H1 (cell line): Measurements from ENCODE around the gene CTF1. TPM values are rescaled to one million over a fixed set of nuclear protein-coding genes. Genes with fewer than 3 reads are reported as not detected.

Experiments used
- CTCF ChIA-PET: fragments of 300-600 bp; sonication (Branson Sonifier 250); formaldehyde crosslinking; loops from one replicate; lab custom pipeline; 2021; ENCODE audit not compliant: partially characterized antibody; lab: Charles Lee
- POLR2A ChIA-PET: fragments of 300-600 bp; sonication (Branson Sonifier 250); formaldehyde crosslinking; loops from one replicate; lab custom pipeline; 2021; ENCODE audit warnings: inconsistent platforms; ENCODE audit not compliant: partially characterized antibody; lab: Charles Lee
- DNase-seq, 2 experiments: peaks; one replicate each; pipeline versions ENCODE4 v3.0.0 to v3.0.0-alpha.2; 2010 to 2022; ENCODE audit warnings: low spot score in 2 of 2, low read depth in 1 of 2, mixed read lengths in 1 of 2
- FAIRE-seq: peaks from 2 replicates; lab custom pipeline; 2011; peaks lifted over from hg19 to GRCh38; lab: Jason Lieb, UNC
- H2AFZ ChIP-seq: 2 replicates; pipeline ENCODE4 v1.8.1; 2012; ENCODE audit warnings: low read length, inconsistent platforms
- H2AK5ac ChIP-seq: 2 replicates; pipeline ENCODE4 v1.6.1; 2013; ENCODE audit warnings: low read depth, low read length
- H2BK120ac ChIP-seq: replicated peaks from 2 replicates; pipeline ENCODE3; 2013; ENCODE audit warnings: low read depth, low read length, inconsistent platforms
- H2BK12ac ChIP-seq: 2 replicates; pipeline ENCODE4 v1.6.1; 2013; ENCODE audit warnings: low read depth, low read length
- H2BK15ac ChIP-seq: 2 replicates; pipeline ENCODE4 v1.6.1; 2013; ENCODE audit warnings: low read length
- H2BK20ac ChIP-seq: 2 replicates; pipeline ENCODE4 v1.6.1; 2013; ENCODE audit warnings: low read length
- H2BK5ac ChIP-seq: 2 replicates; pipeline ENCODE4 v1.6.1; 2013; ENCODE audit warnings: low read depth, low read length
- H3K14ac ChIP-seq: 2 replicates; pipeline ENCODE4 v1.6.1; 2013; ENCODE audit warnings: inconsistent platforms; ENCODE audit not compliant: insufficient read length
- H3K18ac ChIP-seq: 2 replicates; pipeline ENCODE4 v1.6.1; 2013; ENCODE audit warnings: low read length; ENCODE audit errors: extremely low read depth
- H3K23ac ChIP-seq: 2 replicates; pipeline ENCODE4 v1.6.1; 2013; ENCODE audit warnings: inconsistent platforms; ENCODE audit not compliant: insufficient read length
- H3K23me2 ChIP-seq: 2 replicates; pipeline ENCODE4 v1.6.1; 2013; ENCODE audit warnings: low read depth, low read length
- H3K27ac ChIP-seq: 2 replicates; pipeline ENCODE4 v1.6.1; 2011; ENCODE audit warnings: low read depth, low read length, inconsistent platforms
- H3K27me3 ChIP-seq, 4 experiments: replicated peaks in 1 of 4; 1 replicate in 1 of 4; 2 replicates in 3 of 4; pipeline versions ENCODE4 v1.6.1 to v1.8.1; 2011 to 2013; ENCODE audit warnings: low read length in 3 of 4, mild to moderate bottlenecking in 3 of 4, inconsistent platforms in 2 of 4, mixed read lengths in 2 of 4, moderate library complexity in 1 of 4; ENCODE audit not compliant: control insufficient read depth in 3 of 4, insufficient read depth in 3 of 4; ENCODE audit errors: extremely low read depth in 1 of 4
- H3K36me3 ChIP-seq, 4 experiments: 2 replicates each; pipeline versions ENCODE4 v1.6.1 to v1.8.1; 2011 to 2013; ENCODE audit warnings: mild to moderate bottlenecking in 4 of 4, low read length in 3 of 4, moderate library complexity in 2 of 4, control low read depth in 1 of 4, inconsistent platforms in 1 of 4; ENCODE audit not compliant: insufficient read depth in 4 of 4, control insufficient read depth in 2 of 4
- H3K4ac ChIP-seq: replicated peaks from 2 replicates; pipeline ENCODE3; 2013; ENCODE audit warnings: low read length, low read depth, mixed read lengths, inconsistent platforms; ENCODE audit not compliant: insufficient read length
- H3K4me1 ChIP-seq, 4 experiments: replicated peaks in 1 of 4; 1 replicate in 1 of 4; 2 replicates in 3 of 4; pipeline versions ENCODE4 v1.6.1 to v1.8.1; 2011 to 2013; ENCODE audit warnings: low read length in 3 of 4, inconsistent platforms in 2 of 4, mixed read lengths in 1 of 4; ENCODE audit not compliant: insufficient read depth in 4 of 4, control insufficient read depth in 3 of 4
- H3K4me2 ChIP-seq, 2 experiments: 2 replicates each; pipeline versions ENCODE4 v1.6.1 to v1.8.1; 2011 to 2013; ENCODE audit warnings: low read depth in 2 of 2, low read length in 2 of 2, control low read depth in 1 of 2, inconsistent platforms in 1 of 2, mild to moderate bottlenecking in 1 of 2; ENCODE audit not compliant: insufficient read depth in 1 of 2
- H3K4me3 ChIP-seq, 4 experiments: fragments of 200-600, 300-600 bp in 1 of 4; sonication (generic), shearing (Covaris generic), sonication (Bioruptor Twin) in 1 of 4; 2 replicates each; pipeline versions ENCODE4 v1.5.1 to v1.8.1; 2011 to 2016; ENCODE audit warnings: low read length in 4 of 4, low read depth in 3 of 4, control low read depth in 2 of 4, inconsistent platforms in 2 of 4, mild to moderate bottlenecking in 2 of 4, mixed read lengths in 1 of 4, moderate library complexity in 1 of 4; ENCODE audit not compliant: insufficient read depth in 2 of 4; ENCODE audit errors: extremely low read depth in 1 of 4
- H3K56ac ChIP-seq: replicated peaks from 2 replicates; pipeline ENCODE3; 2013; ENCODE audit warnings: low read depth, mild to moderate bottlenecking, mixed read lengths, low read length, inconsistent platforms; ENCODE audit not compliant: insufficient read length
- H3K79me1 ChIP-seq: 2 replicates; pipeline ENCODE4 v1.6.1; 2013; ENCODE audit warnings: low read depth, low read length, control low read depth
- H3K79me2 ChIP-seq, 2 experiments: 2 replicates each; pipeline versions ENCODE4 v1.6.1 to v1.8.1; 2012 to 2013; ENCODE audit warnings: low read length in 2 of 2, mild to moderate bottlenecking in 2 of 2, inconsistent platforms in 1 of 2; ENCODE audit not compliant: insufficient read depth in 2 of 2, control insufficient read depth in 1 of 2
- H3K9ac ChIP-seq, 4 experiments: replicated peaks in 1 of 4; 1 replicate in 1 of 4; 2 replicates in 3 of 4; pipeline versions ENCODE4 v1.6.1 to v1.8.1; 2011 to 2013; ENCODE audit warnings: low read depth in 3 of 4, low read length in 3 of 4, control low read depth in 2 of 4, mild to moderate bottlenecking in 2 of 4, moderate library complexity in 2 of 4, inconsistent platforms in 1 of 4; ENCODE audit errors: extremely low read depth in 1 of 4
- H3K9me3 ChIP-seq, 2 experiments: 2 replicates each; pipeline versions ENCODE4 v1.6.1 to v1.8.1; 2012 to 2013; ENCODE audit warnings: mild to moderate bottlenecking in 2 of 2, moderate library complexity in 2 of 2, control low read depth in 1 of 2, inconsistent platforms in 1 of 2, low read depth in 1 of 2, low read length in 1 of 2, mixed read lengths in 1 of 2; ENCODE audit not compliant: insufficient read depth in 2 of 2
- H4K20me1 ChIP-seq, 2 experiments: replicated peaks in 1 of 2; 2 replicates each; pipeline versions ENCODE3 to v1.8.1; 2011 to 2013; ENCODE audit warnings: inconsistent platforms in 2 of 2, low read length in 2 of 2, mild to moderate bottlenecking in 1 of 2; ENCODE audit not compliant: insufficient read depth in 2 of 2, control insufficient read depth in 1 of 2
- H4K5ac ChIP-seq: 2 replicates; pipeline ENCODE4 v1.6.1; 2013; ENCODE audit warnings: low read length, low read depth, mixed read lengths, inconsistent platforms; ENCODE audit not compliant: insufficient read length
- H4K8ac ChIP-seq: 2 replicates; pipeline ENCODE4 v1.8.0; 2013; ENCODE audit warnings: mild to moderate bottlenecking, moderate library complexity, low read length, inconsistent platforms; ENCODE audit not compliant: insufficient read depth; ENCODE audit errors: extremely low read depth
- H4K91ac ChIP-seq: replicated peaks from 2 replicates; pipeline ENCODE3; 2013; ENCODE audit warnings: low read length, mixed read lengths, inconsistent platforms; ENCODE audit not compliant: insufficient read length
- KDM4A ChIP-seq: IDR thresholded peaks from one replicate; pipeline ENCODE4 v1.7.1; 2012; ENCODE audit warnings: low read depth, mild to moderate bottlenecking, moderate library complexity, low read length, inconsistent platforms; ENCODE audit not compliant: severe bottlenecking
- POLR2A ChIP-seq, 2 experiments: IDR thresholded peaks; 1 replicate in 1 of 2; 2 replicates in 1 of 2; pipeline ENCODE4 v1.6.1; 2011; ENCODE audit warnings: low read depth in 2 of 2, low read length in 2 of 2, mild to moderate bottlenecking in 2 of 2; ENCODE audit errors: control extremely low read depth in 1 of 2
- POLR2AphosphoS5 ChIP-seq: IDR thresholded peaks from 2 replicates; pipeline ENCODE4 v1.6.1; 2011; ENCODE audit warnings: low read depth, low read length
- RBBP5 ChIP-seq: IDR thresholded peaks from 2 replicates; pipeline ENCODE4 v1.7.1; 2012; ENCODE audit warnings: low read depth, mild to moderate bottlenecking, inconsistent platforms, low read length, moderate library complexity, borderline replicate concordance
- YY1 ChIP-seq: IDR thresholded peaks from 2 replicates; pipeline ENCODE4 v1.6.1; 2011; ENCODE audit warnings: low read depth, mild to moderate bottlenecking, low read length
- WGBS, 2 experiments: shearing (Covaris generic) in 1 of 2; methylation state at CpG; one replicate each; pipeline versions ENCODE4 v1.1.6 to v1.1.7; 2013 to 2015; ENCODE audit warnings: low lambda C conversion rate in 2 of 2, mixed read lengths in 2 of 2, inconsistent platforms in 1 of 2, low coverage in 1 of 2, missing lambda C conversion rate in 1 of 2; ENCODE audit not compliant: insufficient replicate concordance in 2 of 2, insufficient coverage in 1 of 2, insufficient read length in 1 of 2; ENCODE audit errors: extremely low coverage in 1 of 2, missing lambda C conversion rate in 1 of 2; 5-methylcytosine and 5-hydroxymethylcytosine counted together
- polyA plus RNA-seq, 7 experiments: library from polyadenylated mRNA; depleted of rRNA in 3 of 7; stranded (reverse) in 5 of 7; unstranded in 2 of 7; fragments of >200 nt in 5 of 7; fragments of 200-250 nt in 2 of 7; gene quantifications; 1 replicate in 5 of 7; 2 replicates in 1 of 7; 4 replicates in 1 of 7; pipeline versions ENCODE4 v1.2.1 to v1.2.3, GENCODE V29; 2011 to 2013; ENCODE audit warnings: missing spikeins in 2 of 7, mixed read lengths in 2 of 7
- total RNA-seq: library from RNA; stranded (reverse); fragmentation: NEBNext Ultra II Directional; extraction: Animal tissue kit (Norgen Biotek cat#: 25700); gene quantifications from 2 replicates; pipeline ENCODE4 v1.2.1, GENCODE V29; 2021
- TF ChIP-seq, protein P1 (sequence below): IDR thresholded peaks from 2 replicates; pipeline ENCODE4 v1.6.1; 2012; ENCODE audit warnings: inconsistent platforms

The CTF1 gene
- total and polyA plus RNA-seq, 2 of the 8 experiments (the other 6 are each of a cell fraction or from before 2014, with no cell fraction given), result 0.97 to 3.4 TPM

GRCh38 chr16:30924076-30924912, 27.9 kb downstream of the CTF1 start:
- H3K56ac ChIP-seq, result peak overlapping the region; percentile 47
- H3K27ac ChIP-seq, result peak overlapping the region; percentile 37; the same call in 1 of the 2 replicates
- no peak overlapping the region for H3K4ac ChIP-seq
- no peaks in the 10 kb centered on the region for H3K9me3 ChIP-seq
- H3K14ac ChIP-seq, result no peak overlapping the region
- H4K20me1 ChIP-seq, result peaks cover 2 to 3% of the 10 kb centered on the region in 2 experiments
- no peak for FAIRE-seq
- H4K8ac ChIP-seq, result peak overlapping the region; percentile 72; the same call in 1 of the 2 replicates
- no peak overlapping the region for H3K23ac ChIP-seq
- H3K18ac ChIP-seq, result peak overlapping the region; percentile 71; the same call in 1 of the 2 replicates
- peaks cover 0 to 9% (median 2%) of the 10 kb centered on the region in 4 experiments; a peak in 4 of 7 replicates for H3K4me1 ChIP-seq
- no peak overlapping the region for H2BK120ac ChIP-seq
- H2AK5ac ChIP-seq, result no peak overlapping the region
- no peaks in the 10 kb centered on the region for H3K27me3 ChIP-seq
- peak overlapping the region in 3 of 4 experiments; percentile 34 to 68 (median 56); a peak in 6 of 7 replicates for H3K9ac ChIP-seq
- ChIA-PET POLR2A (interaction anchor here (0.6 to 8.2 kb wide), 11 partner anchors 13 to 149 kb away, joined by 3 to 105 read pairs (median 4); partner anchors contain the start of genes CTF1 and ORAI3), CTCF (interaction anchor here (0.6 to 4.4 kb wide), 4 partner anchors 11 to 78 kb away, joined by 3 to 33 read pairs (median 14); no protein-coding TSS in a partner anchor)
- H2AFZ ChIP-seq, result no peak overlapping the region
- H4K91ac ChIP-seq, result no peak overlapping the region
- H3K4me2 ChIP-seq, result peak overlapping the region; percentile 68 to 71
- peaks cover 8% of the 10 kb centered on the region; the same call in 1 of the 2 replicates for H3K23me2 ChIP-seq
- TF ChIP-seq POLR2AphosphoS5 (0 out of 2 replicates have a peak, but pooled peaks have one; percentile 20), POLR2A (IDR thresholded peaks at IDR 0.05; ENCODE audit: control extremely low read depth in 1 of 2, low read depth in 2 of 2, low read length in 2 of 2) (peak in 1 of 2 experiments; percentile 41; a peak in 1 of 3 replicates), YY1 (no peak), RBBP5 (0 out of 2 replicates have a peak, but pooled peaks have one; percentile 3), KDM4A (peak; percentile 7)
- TF ChIP-seq, protein P1, sequence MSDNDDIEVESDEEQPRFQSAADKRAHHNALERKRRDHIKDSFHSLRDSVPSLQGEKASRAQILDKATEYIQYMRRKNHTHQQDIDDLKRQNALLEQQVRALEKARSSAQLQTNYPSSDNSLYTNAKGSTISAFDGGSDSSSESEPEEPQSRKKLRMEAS, result 0 out of 2 replicates have a peak, but pooled peaks have one; percentile 34
- H2BK12ac ChIP-seq, result no peak overlapping the region
- peaks cover 0 to 10% of the 10 kb centered on the region in 2 experiments; a peak in 2 of 4 replicates for H3K79me2 ChIP-seq
- no peak overlapping the region; the same call in 1 of the 2 replicates for H2BK5ac ChIP-seq
- H3K4me3 ChIP-seq, result peak overlapping the region; percentile 49 to 88 (median 62)
- H3K79me1 ChIP-seq, result peaks cover 4% of the 10 kb centered on the region
- H2BK20ac ChIP-seq, result no peak overlapping the region
- WGBS, 2 experiments, result 27% methylated on average over 3 of the region's 53 CpGs; no CpG with 5 or more reads in 1 of the 2 experiments
- peaks cover 0 to 11% (median 3%) of the 10 kb centered on the region in 4 experiments; a peak in 4 of 8 replicates for H3K36me3 ChIP-seq
- H4K5ac ChIP-seq, result peak overlapping the region; percentile 36
- peak in 1 of 2 experiments; percentile 60 for DNase-seq
- no peak overlapping the region for H2BK15ac ChIP-seq
